A673 (cell line): ENCODE results near the gene DMD.

Experiments used
- EZH2 ChIP-seq: fragments of 200-600 bp; sonication (generic); IDR thresholded peaks from 2 replicates; pipeline ENCODE4 v1.6.1; 2017; ENCODE audit warnings: borderline replicate concordance, low read depth, mild to moderate bottlenecking, mixed read lengths, antibody characterized with exemption, low read length; ENCODE audit not compliant: poor library complexity, severe bottlenecking
- TF ChIP-seq, protein P1 (sequence below): fragments of 300-800, 200-600 bp; sonication (generic); conservative IDR thresholded peaks from 2 replicates; pipeline ENCODE4 v1.5.1; 2017; ENCODE audit warnings: low read depth, mild to moderate bottlenecking, antibody characterized with exemption, low read length, moderate library complexity, mixed read lengths

DNA sequence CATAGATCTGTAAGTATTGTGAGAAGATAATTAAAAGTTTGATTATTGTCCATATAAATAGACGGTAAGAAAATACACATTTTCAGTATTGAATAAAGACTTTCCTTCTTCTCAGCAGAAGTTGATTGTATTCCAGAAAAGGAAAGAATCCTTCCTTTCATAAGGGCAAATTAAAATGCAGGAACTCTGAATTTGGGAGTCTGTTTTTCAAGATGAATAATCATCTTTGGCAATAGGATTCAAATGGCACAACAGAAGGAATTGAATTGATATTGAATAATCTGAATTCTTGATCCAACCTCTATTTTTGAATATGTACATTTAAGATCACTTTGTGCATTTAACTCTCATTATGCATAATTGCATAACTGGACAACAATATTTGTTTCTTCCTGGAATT is 149.3 kb downstream of the DMD start:
- TF ChIP-seq, protein P1, sequence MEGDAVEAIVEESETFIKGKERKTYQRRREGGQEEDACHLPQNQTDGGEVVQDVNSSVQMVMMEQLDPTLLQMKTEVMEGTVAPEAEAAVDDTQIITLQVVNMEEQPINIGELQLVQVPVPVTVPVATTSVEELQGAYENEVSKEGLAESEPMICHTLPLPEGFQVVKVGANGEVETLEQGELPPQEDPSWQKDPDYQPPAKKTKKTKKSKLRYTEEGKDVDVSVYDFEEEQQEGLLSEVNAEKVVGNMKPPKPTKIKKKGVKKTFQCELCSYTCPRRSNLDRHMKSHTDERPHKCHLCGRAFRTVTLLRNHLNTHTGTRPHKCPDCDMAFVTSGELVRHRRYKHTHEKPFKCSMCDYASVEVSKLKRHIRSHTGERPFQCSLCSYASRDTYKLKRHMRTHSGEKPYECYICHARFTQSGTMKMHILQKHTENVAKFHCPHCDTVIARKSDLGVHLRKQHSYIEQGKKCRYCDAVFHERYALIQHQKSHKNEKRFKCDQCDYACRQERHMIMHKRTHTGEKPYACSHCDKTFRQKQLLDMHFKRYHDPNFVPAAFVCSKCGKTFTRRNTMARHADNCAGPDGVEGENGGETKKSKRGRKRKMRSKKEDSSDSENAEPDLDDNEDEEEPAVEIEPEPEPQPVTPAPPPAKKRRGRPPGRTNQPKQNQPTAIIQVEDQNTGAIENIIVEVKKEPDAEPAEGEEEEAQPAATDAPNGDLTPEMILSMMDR = no peak
- no peak for TF ChIP-seq EZH2
